CD4-positive, alpha-beta T cell treated with Interleukin-12 subunit alpha and Interleukin-12 subunit beta, for 1 hour (primary cell): ENCODE results near the gene RPTOR.

ENCODE experiments used
- DNase-seq: peaks from one replicate; pipeline ENCODE4 v3.0.0-alpha.2; 2020

The RPTOR gene

GRCh38 chr17:80773243-80773991 is 228.8 kb downstream of the RPTOR start:
- DNase-seq = no peak

GRCh38 chr17:80774146-80774545 is 229.5 kb downstream of the RPTOR start:
- no peak for DNase-seq

GRCh38 chr17:80774643-80775281 is 230.1 kb downstream of the RPTOR start:
- no peak for DNase-seq

GRCh38 chr17:80775863-80776262 is 231.2 kb downstream of the RPTOR start:
- DNase-seq = no peak

GRCh38 chr17:80777274-80777673 is 232.6 kb downstream of the RPTOR start:
- no peak for DNase-seq

- DNase-seq = no peak
Measured at GRCh38 chr17:80778716-80779115, 234.1 kb downstream of the RPTOR start.

- DNase-seq = no peak
Measured at GRCh38 chr17:80779336-80779735, 234.7 kb downstream of the RPTOR start.

- DNase-seq = no peak
Measured at GRCh38 chr17:80779961-80780380, 235.3 kb downstream of the RPTOR start.

- peak; percentile 29 for DNase-seq
Measured at GRCh38 chr17:80780381-80781198, 236.0 kb downstream of the RPTOR start.

GRCh38 chr17:80781211-80781610 is 236.6 kb downstream of the RPTOR start:
- DNase-seq = no peak

GRCh38 chr17:80781807-80782277 is 237.2 kb downstream of the RPTOR start:
- DNase-seq = no peak

GRCh38 chr17:80782536-80783427 is 238.1 kb downstream of the RPTOR start:
- peak; percentile 66 for DNase-seq

- DNase-seq = no peak
Measured at GRCh38 chr17:80783486-80783885, 238.8 kb downstream of the RPTOR start.

- no peak for DNase-seq
Measured at GRCh38 chr17:80783971-80784370, 239.3 kb downstream of the RPTOR start.

GRCh38 chr17:80785477-80786178 is 241.0 kb downstream of the RPTOR start:
- DNase-seq = no peak

- DNase-seq = no peak
Measured at GRCh38 chr17:80786470-80786869, 241.8 kb downstream of the RPTOR start.

- no peak for DNase-seq
Measured at GRCh38 chr17:80786887-80787286, 242.2 kb downstream of the RPTOR start.

- DNase-seq = no peak
Measured at GRCh38 chr17:80787881-80788280, 243.2 kb downstream of the RPTOR start.

GRCh38 chr17:80789356-80789902 is 244.8 kb downstream of the RPTOR start:
- no peak for DNase-seq

GRCh38 chr17:80790021-80790765 is 245.6 kb downstream of the RPTOR start:
- no peak for DNase-seq
